Measurements from ENCODE around the gene TYRO3.

DNA sequence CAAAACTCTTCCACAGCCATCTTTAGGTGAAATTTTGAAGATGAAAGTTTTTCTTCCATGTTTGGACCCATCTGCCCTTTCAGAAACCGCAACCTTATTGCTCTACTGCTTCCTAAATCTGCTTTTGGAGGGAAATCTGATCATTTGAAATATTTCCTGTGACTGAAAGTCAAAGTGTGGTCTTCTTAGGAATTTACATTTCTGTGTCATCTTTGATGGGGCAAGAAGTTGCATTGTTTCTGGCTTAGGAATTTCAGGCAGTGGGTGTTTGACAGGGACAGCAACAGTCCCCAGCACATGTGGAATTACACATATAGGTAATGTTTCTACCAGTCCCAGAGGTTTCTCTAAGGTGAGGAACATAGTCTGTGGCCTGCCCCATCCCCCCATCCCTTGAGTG, 5.3 kb upstream of the TYRO3 start:
- TF ChIP-seq, protein P1, sequence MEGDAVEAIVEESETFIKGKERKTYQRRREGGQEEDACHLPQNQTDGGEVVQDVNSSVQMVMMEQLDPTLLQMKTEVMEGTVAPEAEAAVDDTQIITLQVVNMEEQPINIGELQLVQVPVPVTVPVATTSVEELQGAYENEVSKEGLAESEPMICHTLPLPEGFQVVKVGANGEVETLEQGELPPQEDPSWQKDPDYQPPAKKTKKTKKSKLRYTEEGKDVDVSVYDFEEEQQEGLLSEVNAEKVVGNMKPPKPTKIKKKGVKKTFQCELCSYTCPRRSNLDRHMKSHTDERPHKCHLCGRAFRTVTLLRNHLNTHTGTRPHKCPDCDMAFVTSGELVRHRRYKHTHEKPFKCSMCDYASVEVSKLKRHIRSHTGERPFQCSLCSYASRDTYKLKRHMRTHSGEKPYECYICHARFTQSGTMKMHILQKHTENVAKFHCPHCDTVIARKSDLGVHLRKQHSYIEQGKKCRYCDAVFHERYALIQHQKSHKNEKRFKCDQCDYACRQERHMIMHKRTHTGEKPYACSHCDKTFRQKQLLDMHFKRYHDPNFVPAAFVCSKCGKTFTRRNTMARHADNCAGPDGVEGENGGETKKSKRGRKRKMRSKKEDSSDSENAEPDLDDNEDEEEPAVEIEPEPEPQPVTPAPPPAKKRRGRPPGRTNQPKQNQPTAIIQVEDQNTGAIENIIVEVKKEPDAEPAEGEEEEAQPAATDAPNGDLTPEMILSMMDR (IDR thresholded peaks at IDR 0.05) = no peak
- TF ChIP-seq POLR2A (IDR thresholded peaks at IDR 0.05) (no peak), EP300 (IDR thresholded peaks at IDR 0.05) (no peak), POLR2AphosphoS5 (IDR thresholded peaks at IDR 0.05) (no peak)
